HK-2 (cell line): ENCODE measurements around the gene MAGI2.

Experiments
- DNase-seq: peaks from one replicate; pipeline ENCODE4 v3.0.0-alpha.2; 2018; ENCODE audit not compliant: unreplicated experiment

The MAGI2 gene

GRCh38 chr7:78939669-78940068 lies 513.8 kb downstream of the MAGI2 start:
- DNase-seq, result no peak

- no peak for DNase-seq
Observed at GRCh38 chr7:78924581-78924980, 528.9 kb downstream of the MAGI2 start.

- DNase-seq, result no peak
Observed at GRCh38 chr7:78912781-78913180, 540.7 kb downstream of the MAGI2 start.

DNA sequence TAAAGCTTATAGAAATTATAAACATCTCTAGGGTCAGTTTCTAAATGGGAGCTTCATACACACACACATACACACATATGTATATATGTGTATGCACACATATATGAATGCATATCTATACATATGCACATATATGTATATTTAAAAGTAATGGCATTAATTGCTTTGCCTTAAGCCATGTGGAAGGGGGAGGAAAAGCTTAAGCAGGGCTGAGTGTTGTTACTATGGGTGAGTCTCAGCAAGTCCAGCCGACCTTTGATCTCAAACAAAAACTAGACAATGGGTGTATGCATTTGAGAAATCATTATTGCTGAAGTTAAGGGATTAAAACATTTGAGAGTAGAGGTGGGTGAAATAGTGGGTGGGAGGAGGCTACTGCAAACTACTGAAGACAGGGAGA lies 546.7 kb downstream of the MAGI2 start:
- no peak for DNase-seq

- no peak for DNase-seq
Observed at GRCh38 chr7:78905436-78905835, 548.0 kb downstream of the MAGI2 start.

DNA sequence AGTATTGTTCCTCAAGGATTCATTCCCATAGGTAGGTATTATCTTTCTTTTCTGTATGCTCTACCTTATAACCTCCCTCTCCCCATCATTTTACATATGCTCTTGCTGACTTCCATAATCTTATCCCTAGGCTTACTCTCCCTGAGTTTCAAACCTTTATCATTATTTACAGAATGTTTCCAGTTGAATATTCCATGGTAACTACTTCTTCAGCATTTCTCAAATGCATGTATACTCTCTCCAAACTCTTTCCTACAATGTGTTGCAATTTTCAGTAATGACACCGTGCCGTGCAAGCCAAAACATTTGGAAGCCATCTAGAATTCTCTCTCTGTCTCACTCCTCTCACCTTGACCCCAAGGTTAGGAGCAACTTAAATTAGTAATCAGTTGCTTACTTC lies 548.5 kb downstream of the MAGI2 start:
- no peak for DNase-seq

DNA sequence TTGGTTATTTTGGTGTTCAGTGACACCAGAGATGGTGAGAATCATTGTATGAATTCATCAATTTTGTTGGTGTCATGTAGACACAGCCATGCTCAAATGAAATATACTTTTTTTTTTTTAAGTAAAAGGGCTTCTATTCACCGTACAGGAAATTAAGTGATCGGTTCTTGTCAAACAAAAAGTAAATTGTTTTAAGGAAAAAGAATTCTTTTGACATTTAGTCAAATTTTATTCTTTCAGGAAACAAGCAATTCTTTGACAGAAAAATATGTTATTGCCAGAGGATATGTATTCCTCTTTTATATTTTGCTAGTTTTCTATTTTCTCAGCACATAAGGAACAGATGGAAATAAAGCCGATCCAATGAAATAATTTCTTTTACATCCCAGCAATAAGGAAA lies 551.9 kb downstream of the MAGI2 start:
- no peak for DNase-seq

DNA sequence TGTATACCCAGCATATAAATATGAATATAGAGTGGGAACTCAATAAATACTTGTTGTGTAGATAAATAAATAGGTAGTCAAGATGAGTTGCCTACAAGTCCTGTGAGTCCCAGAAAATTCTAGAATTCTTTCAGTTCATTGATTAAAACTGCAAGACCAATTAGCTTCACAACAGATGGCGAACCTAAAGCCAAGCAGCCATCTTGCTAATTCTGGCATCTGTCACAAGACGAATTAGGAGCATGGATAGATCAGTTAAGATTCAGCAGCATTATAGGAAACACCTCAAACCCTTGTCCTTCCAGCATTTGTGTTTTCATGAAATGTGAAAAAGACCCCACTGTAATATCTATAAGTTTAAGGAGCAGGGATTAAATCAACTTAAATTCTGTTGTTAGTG lies 552.7 kb downstream of the MAGI2 start:
- DNase-seq, result no peak

DNA sequence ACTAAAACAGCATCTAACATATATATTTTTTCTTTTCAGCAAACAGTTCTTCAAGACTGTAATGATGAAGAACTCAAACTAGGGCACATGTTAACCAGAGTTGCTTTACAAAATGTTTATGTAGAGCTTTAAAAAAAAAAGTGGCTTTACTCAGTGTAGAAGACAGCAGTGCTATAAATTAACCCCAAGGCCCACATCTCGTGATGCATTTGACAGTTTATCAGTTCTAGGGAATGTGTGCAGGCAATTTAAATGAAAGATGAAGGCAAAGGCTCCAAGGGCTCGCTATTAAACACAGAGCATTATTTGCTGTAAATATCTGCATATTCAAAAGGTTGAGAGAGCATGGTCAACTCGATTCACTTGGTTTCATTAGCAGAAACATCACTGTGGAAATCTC lies 558.1 kb downstream of the MAGI2 start:
- DNase-seq, result no peak

- DNase-seq, result no peak
Observed at GRCh38 chr7:78879206-78879605, 574.3 kb downstream of the MAGI2 start.

- DNase-seq, result no peak
Observed at GRCh38 chr7:78873117-78873516, 580.4 kb downstream of the MAGI2 start.

DNA sequence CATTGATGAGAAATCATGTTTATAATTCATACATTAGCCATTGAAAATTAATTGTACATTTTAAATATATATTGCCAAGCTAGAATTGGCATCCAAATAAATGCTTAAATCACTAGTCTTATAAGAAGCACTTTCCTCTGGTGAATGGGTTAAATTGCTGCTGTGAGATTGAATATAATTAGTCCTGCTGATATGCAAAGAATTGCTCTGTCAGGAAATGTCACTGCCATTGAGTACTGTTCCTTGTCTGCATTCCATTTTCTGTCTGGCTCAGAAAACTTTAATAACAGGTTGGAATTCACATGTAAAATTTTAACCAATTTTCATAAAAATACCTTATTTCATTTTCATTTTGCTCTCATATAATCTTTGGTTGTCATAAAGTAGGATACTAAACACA lies 589.1 kb downstream of the MAGI2 start:
- no peak for DNase-seq

GRCh38 chr7:78863281-78863680 lies 590.2 kb downstream of the MAGI2 start:
- DNase-seq, result no peak

GRCh38 chr7:78862411-78862900 lies 591.0 kb downstream of the MAGI2 start:
- DNase-seq, result no peak

DNA sequence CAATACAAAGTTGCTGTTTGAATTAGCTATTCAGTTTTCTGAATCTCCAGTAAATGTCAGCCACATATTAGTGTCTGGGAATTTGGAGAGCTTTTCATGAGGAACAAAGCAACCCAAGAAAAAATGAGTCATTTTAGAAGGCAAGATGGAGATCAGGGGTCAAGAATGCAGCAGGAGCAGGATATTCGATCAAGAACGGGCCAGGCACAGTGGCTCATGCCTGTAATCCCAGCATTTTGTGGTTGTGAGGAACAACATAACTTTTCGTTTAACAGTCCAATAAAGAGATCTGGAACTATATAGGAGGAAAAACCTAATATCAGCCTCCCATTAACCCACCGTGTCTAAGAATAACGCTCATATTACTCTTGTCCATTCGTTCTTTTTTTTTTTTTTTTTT lies 600.5 kb downstream of the MAGI2 start:
- DNase-seq, result no peak

DNA sequence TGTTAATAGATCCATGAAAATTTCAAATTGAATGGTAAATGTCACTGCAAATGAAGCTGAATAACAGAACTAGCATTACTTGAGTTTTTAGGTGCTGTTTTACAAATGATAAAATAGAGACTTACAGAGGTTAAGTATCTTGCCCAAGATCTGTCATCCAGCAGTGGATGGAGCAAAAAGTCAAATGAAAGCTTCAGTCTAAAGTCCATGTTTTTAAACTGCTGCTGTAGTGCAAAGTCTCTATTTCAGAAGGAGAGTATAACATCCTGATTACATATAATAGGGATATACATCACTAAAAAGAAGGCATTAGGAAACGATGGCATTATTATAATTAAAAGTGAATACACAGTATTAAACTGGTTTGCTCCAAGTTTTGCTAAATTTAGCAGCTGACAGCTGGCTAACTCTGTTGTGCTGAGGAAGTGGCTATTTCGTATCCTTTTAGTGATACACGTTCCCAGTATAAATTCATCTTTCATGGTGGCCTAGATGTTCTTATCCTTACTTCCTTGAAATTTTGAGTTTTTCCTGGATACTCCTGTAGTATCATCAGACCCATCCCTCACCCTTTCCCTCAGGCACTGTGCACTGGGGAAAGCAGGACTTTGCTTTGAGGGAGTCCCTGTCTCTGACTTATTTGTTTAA lies 603.2 kb downstream of the MAGI2 start:
- no peak for DNase-seq

DNA sequence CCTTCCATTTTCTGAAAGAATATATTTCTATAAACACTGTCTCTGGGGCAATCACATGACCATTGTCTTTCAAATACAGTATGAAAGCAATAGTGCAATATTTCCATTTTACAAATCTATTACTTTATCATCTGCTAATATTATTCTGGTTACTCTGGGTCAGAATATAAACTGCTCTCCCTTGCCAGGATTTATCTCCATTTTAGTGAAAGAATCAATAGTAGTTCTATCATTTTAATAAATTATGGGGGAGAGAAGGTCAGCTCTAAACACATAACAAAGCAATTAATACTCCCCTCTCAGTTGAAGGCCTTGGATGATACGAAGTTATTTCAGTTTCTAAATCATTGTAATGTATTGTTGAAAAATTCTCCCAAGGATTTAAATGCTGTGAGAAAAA lies 608.3 kb downstream of the MAGI2 start:
- no peak for DNase-seq

- no peak for DNase-seq
Observed at GRCh38 chr7:78842068-78842467, 611.4 kb downstream of the MAGI2 start.

DNA sequence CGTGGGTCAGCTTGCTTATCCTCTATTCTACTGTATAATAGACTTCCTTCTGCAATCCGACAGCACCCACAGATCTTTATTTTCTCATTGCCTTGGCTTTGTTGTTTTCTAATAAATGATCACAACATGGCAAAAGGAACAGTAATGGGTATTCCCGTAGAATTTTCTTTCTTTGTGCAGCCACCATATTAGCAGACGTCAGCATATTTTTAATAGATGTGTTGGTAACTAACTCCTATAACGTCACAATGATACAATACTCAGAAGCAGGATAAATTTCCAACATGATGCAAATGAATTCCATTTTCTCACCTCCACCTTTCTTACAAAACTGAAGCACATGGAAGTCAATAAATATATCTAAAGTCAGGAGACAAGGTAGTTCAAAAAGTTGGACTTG lies 617.6 kb downstream of the MAGI2 start:
- no peak for DNase-seq

DNA sequence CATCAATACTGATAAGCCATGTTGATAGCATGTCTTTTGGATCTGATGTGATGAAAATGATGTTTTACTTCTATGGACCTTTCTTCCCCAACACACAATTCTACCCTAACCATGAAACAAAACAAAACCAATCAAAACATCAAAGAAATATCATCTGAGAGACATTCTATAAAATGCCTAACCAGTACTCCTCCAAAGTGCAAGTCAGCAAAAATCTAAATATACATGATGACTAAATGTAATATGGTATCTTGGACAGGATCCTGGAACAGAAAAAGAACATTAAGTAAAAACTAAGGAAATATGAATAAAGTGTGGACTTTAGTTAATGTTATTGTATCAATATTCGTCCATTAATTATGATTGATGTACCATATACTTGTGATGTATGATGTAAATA lies 625.1 kb downstream of the MAGI2 start:
- DNase-seq, result no peak

GRCh38 chr7:78803501-78804127 lies 649.9 kb downstream of the MAGI2 start:
- DNase-seq, result no peak

GRCh38 chr7:78794101-78794500 lies 659.4 kb downstream of the MAGI2 start:
- no peak for DNase-seq

DNA sequence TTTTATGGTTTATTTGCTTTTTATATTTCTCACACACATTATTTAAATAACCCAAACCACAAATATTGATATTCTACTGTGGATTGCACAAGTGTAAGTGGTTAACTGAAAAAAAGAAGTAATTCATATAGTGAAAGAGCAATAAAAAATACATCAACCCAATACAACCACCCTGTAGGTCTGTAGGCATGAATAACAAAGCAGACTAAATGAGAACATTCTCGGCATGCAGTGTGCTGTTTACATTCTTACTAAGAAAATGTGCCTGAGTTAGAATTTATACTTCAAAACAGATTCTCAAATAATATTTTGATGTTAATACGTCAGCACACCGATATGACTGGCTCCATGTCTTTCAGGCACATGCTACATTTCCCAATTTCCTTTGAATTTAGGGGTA lies 660.8 kb downstream of the MAGI2 start:
- no peak for DNase-seq

DNA sequence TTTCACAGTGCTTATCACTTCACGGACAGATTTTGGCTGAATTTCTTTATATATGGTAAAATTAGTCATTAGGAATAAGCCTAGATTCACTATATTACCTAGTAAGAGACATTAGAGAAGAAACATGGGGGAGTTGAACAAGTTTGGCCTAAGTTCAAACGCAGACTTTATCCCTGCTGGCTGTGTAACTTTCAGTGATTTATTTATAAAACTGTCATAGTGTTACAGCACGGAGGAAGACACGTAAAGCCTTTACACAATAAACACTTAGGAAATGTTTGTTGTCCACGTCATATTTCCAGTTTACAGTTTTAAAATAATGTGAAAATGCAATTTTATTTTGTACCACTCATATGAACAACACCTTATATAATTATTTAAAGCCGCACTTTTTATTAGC lies 661.5 kb downstream of the MAGI2 start:
- no peak for DNase-seq
